Ascending aorta (tissue), 2 donors: ENCODE results near the gene MMP1. TPM values are rescaled to one million over a fixed set of nuclear protein-coding genes. Genes with fewer than 3 reads are reported as not detected.

Source experiments
- DNase-seq, 2 donors: peaks; one replicate each; pipeline ENCODE4 v3.0.0-alpha.2; 2019; ENCODE audit warnings: low spot score in 2 of 2
- H3K27ac ChIP-seq, 2 donors: fragments of 200-600 bp; sonication (generic); one replicate each; pipeline ENCODE4 v1.5.1; 2016 to 2017; ENCODE audit warnings: mild to moderate bottlenecking in 1 of 2
- H3K27me3 ChIP-seq: fragments of 200-600 bp; sonication (generic); one replicate; pipeline ENCODE4 v1.5.1; 2017
- H3K36me3 ChIP-seq, 2 donors: fragments of 200-600 bp; sonication (generic); one replicate each; pipeline ENCODE4 v1.5.1; 2016
- H3K4me1 ChIP-seq, 2 donors: fragments of 200-600 bp; sonication (generic); one replicate each; pipeline ENCODE4 v1.5.1; 2016 to 2017; ENCODE audit warnings: mild to moderate bottlenecking in 1 of 2
- H3K4me3 ChIP-seq, 2 donors: fragments of 200-600 bp; sonication (generic); one replicate each; pipeline ENCODE4 v1.5.1; 2016 to 2017; ENCODE audit warnings: mild to moderate bottlenecking in 1 of 2
- H3K9me3 ChIP-seq, 2 donors: fragments of 200-600 bp; sonication (generic); one replicate each; pipeline ENCODE4 v1.5.1; 2016
- intact Hi-C: fragments of 100-400 bp; cut with DNase I; formaldehyde crosslinking; loops from one replicate; pipeline ENCODE4 v1.15.1; 2023
- total RNA-seq: library from RNA; depleted of rRNA; stranded (reverse); fragments of >200 nt; gene quantifications from one replicate; pipeline ENCODE4 v1.1.0, GENCODE V29; 2016
- TF ChIP-seq, protein P1 (sequence below), 3 experiments: fragments of 200-600 bp in 2 of 3; fragments of 450-650 bp in 1 of 3; sonication (generic) in 2 of 3; IDR thresholded peaks; one replicate each; pipeline ENCODE4 v1.5.1; 2016 to 2019; ENCODE audit warnings: antibody characterized with exemption in 3 of 3, mild to moderate bottlenecking in 1 of 3, moderate library complexity in 1 of 3

The MMP1 gene
- total RNA-seq, 1 donor from 2014 or later: not detected

DNA sequence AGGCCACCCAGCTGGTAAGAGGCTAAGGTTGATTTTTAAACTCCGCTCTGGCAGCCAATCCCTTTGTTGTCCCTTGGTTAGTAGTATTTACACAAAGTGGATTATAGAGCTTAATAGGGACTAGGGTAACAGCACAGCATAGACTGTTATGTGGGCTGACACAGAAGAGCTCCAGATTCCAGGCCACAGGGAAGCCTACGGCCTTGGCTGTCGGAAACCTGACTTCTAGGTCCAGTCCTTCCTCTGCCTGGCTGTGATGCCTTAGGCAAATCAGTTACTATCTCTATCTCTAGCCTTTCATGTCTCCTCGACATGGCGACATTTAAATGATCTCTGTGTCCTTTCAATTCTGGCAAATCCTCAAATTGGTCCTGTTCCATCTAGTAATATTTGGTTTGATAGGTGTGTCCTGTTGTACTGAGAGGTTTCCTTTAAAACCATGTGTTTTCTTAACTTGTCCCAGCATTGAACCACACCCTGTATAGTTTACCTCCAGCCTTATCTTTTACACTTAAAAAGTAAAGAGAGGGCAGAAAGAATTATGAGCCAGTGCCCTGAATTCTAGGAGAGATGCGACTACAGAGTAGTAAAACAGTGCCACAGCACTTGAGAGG is 4.2 kb downstream of the MMP1 start:
- H3K9me3 ChIP-seq: no peaks in the 10 kb centered on the region
- TF ChIP-seq, protein P1, sequence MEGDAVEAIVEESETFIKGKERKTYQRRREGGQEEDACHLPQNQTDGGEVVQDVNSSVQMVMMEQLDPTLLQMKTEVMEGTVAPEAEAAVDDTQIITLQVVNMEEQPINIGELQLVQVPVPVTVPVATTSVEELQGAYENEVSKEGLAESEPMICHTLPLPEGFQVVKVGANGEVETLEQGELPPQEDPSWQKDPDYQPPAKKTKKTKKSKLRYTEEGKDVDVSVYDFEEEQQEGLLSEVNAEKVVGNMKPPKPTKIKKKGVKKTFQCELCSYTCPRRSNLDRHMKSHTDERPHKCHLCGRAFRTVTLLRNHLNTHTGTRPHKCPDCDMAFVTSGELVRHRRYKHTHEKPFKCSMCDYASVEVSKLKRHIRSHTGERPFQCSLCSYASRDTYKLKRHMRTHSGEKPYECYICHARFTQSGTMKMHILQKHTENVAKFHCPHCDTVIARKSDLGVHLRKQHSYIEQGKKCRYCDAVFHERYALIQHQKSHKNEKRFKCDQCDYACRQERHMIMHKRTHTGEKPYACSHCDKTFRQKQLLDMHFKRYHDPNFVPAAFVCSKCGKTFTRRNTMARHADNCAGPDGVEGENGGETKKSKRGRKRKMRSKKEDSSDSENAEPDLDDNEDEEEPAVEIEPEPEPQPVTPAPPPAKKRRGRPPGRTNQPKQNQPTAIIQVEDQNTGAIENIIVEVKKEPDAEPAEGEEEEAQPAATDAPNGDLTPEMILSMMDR (IDR thresholded peaks at IDR 0.05): no peak
- no peaks in the 10 kb centered on the region for H3K27me3 ChIP-seq
- DNase-seq: no peak
- no peaks in the 10 kb centered on the region for H3K36me3 ChIP-seq
- intact Hi-C loops: no loop called here
- H3K4me3 ChIP-seq: no peak overlapping the region
- no peak overlapping the region for H3K27ac ChIP-seq
- no peaks in the 10 kb centered on the region for H3K4me1 ChIP-seq

DNA sequence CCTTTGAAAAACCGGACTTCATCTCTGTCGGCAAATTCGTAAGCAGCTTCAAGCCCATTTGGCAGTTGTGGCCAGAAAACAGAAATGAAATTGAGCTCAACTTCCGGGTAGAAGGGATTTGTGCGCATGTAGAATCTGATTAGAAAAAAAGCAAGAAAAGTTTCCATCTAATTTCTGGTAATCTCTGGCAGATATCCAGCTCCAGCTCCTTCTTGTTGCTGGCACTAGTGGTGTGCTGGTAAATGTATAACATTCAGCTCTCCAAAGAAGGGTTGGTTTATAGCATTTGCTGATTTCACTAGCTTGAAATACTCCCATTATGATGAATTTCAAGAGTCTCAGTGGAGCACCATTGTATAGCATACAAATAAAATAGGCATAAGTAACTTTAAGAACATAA is 5.4 kb downstream of the MMP1 start:
- Histone ChIP-seq H3K27me3 (no peaks in the 10 kb centered on the region), H3K27ac (no peak overlapping the region), H3K36me3 (no peaks in the 10 kb centered on the region), H3K9me3 (no peaks in the 10 kb centered on the region), H3K4me1 (no peaks in the 10 kb centered on the region), H3K4me3 (no peak overlapping the region)
- no peak for DNase-seq
- intact Hi-C loops: no loop called here
- TF ChIP-seq, protein P1 (IDR thresholded peaks at IDR 0.05): no peak

DNA sequence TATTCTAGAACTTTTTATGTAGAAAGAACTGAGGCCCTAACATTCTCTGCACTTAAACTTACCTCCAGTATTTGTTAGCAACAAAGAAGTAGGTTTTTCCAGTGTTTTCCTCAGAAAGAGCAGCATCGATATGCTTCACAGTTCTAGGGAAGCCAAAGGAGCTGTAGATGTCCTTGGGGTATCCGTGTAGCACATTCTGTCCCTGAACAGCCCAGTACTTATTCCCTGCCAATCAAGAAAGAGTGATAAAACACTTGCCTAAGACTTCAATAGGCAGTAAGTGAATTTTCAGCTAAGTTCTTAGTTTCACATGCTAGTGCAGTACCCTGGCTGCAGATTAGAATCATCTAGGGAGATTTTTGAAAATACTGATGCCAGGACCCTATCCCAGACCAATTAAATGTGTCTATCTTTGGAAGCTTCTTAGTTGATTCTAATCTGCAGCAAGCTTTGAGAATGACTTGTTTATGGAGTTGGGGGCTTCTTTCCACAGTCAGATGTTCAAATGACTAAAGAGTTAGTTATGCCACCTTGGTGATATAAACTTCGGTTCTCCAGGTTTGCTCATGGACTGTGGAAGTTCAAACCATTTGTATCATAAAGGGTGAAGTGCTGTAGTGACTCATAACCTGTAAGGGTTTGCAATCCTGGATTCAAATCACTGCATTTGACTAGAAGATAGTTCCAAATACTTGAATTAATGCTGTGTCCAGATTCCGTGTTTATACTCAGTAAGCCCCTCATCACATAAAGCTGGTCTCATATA is 6.5 kb downstream of the MMP1 start:
- no peak overlapping the region for H3K4me3 ChIP-seq
- no peak for DNase-seq
- H3K27ac ChIP-seq: no peak overlapping the region
- TF ChIP-seq, protein P1 (IDR thresholded peaks at IDR 0.05): no peak
- no peaks in the 10 kb centered on the region for H3K27me3 ChIP-seq
- H3K9me3 ChIP-seq: no peaks in the 10 kb centered on the region
- H3K36me3 ChIP-seq: no peaks in the 10 kb centered on the region
- H3K4me1 ChIP-seq: no peaks in the 10 kb centered on the region
- intact Hi-C loops: no loop called here

DNA sequence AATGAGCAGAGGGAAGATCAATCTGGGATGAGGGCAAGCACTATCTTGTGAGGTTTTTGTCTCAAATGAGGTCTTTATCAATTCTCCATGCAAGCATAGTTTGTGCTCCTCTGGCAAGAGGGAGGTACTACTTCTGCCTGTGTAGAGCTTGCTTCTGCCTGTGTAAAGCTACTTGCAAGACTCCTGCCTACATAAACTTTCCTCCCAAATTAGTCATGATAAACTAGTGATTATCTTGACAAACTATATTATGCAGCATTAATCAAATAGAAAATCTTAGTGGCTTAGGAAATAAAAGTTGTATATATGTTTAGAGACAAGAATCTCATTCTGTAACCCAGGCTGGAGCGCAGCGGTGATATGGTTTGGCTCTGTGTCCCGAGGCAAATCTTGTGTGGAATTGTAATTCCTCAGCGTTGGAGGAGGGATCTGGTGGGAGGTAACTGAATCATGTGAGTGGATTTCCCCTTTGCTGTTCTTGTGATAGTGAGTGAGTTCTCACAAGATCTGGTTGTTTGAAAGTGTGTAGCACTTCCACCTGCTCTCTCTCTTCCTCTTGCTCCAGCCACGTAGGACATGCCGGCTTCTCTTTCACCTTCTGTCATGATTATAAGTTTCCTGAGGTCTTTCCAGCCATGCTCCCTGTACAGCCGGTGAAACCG is 9.5 kb downstream of the MMP1 start:
- Histone ChIP-seq H3K27ac (no peak overlapping the region), H3K27me3 (no peaks in the 10 kb centered on the region), H3K36me3 (no peaks in the 10 kb centered on the region), H3K4me3 (no peak overlapping the region), H3K9me3 (no peaks in the 10 kb centered on the region), H3K4me1 (no peaks in the 10 kb centered on the region)
- TF ChIP-seq, protein P1 (IDR thresholded peaks at IDR 0.05): no peak
- DNase-seq: no peak
- intact Hi-C loops: no loop called here

DNA sequence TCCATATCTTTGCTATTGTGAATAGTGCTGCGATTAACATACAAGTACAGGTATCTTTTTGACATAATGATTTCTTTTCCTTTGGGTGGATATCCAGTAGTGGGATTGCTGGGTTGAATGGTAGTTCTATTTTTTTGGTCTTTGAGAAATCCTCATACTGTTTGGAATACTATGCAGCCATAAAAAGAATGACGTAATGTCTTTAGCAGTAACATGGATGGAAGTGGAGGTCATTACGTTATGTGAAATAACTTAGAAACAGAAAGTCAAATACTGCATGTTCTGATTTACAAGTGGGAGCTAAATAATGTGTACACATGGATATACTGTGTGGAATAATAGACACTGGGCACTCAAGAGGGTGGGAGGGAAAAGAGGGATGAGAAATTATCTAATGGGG is 13.6 kb downstream of the MMP1 start:
- Histone ChIP-seq H3K27me3 (no peaks in the 10 kb centered on the region), H3K27ac (no peak overlapping the region), H3K9me3 (no peaks in the 10 kb centered on the region), H3K4me3 (no peak overlapping the region), H3K4me1 (no peaks in the 10 kb centered on the region), H3K36me3 (no peaks in the 10 kb centered on the region)
- DNase-seq: no peak
- intact Hi-C loops: no loop called here
- TF ChIP-seq, protein P1 (IDR thresholded peaks at IDR 0.05): no peak
